ENCODE results near the gene ZNF74.
"Not testable (repeated sequence)": the region's sequence is repeated elsewhere in the genome, so short reads cannot be mapped to it uniquely, and the experiment has no call there.

ZNF74 gene

DNA sequence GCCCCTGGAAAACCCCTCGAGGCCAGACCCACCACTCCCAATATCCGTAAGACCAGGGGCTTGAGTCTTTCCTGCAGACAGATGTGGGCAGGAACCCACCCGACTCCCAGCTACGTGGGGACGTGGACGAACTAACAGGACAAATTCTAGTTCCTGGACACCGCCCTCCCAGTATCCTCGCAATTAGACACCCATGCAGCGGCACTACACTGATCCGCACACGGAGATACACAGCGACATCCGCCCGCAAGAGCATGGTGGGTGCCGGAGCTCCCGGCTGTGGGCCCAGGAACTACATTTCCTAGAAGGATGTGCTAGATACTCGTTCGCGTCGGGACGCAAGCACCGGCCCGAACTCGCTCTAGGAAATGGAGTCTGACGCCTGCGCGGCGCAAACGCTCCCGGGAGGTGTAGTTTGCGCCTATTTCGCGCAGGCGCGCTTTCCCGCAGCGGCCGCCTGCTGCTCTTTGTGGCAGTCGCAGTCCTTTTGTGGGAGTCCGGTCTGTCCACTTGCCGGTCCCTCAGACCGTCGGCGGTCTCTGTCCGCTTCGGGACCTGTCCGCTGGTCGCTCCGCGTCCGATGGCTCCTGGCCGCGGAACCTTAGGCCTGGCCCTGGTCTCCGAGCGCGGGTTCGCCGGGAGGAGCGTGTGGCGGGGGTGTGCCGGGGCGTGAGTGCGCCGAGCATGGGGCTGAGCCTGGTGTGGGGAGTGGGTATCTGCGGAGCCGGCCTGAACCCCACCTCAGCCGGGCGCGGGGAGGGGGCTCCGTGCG is at the start of gene ZNF74:
ZNF74 (plus strand) TSS at position 447 of the 772 bp plus-strand sequence. CDS start 478 bp downstream, outside the sequence.
- Mint-ChIP-seq H3K9me3 (ENCODE audit: low read depth) (no peaks in the 10 kb centered on the region), H3K27me3 (no peaks in the 10 kb centered on the region), H3K4me1 (ENCODE audit: low read depth) (peaks cover 37% of the 10 kb centered on the region), H3K36me3 (peaks cover 3% of the 10 kb centered on the region), H3K4me3 (peak within 1 kb of the TSS; percentile 90), H3K27ac (peak within 1 kb of the TSS; percentile 93)

DNA sequence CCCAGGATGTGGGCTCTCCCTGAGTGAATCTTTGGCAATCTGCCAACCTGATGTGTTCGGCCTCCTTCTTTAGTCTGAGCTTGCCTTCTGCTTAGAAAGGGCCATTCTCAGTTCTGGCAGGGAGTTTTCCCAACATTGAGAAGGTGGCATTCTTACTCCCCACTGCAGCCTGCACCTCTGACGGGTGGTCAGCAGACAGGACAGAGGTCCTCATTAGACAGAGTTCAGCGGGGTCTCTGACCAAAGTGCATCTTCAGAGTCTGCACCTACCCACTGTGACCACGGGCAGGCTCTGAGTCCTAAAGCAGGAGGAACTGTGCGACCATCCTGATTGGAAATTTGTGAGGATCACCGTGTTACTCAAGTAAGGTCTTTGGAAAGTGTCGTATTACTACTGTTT is 47.4 kb upstream of the ZNF74 start:
- H3K36me3 Mint-ChIP-seq; H3K27ac Mint-ChIP-seq; H3K27me3 Mint-ChIP-seq; H3K4me3 Mint-ChIP-seq; H3K4me1 Mint-ChIP-seq (ENCODE audit: low read depth); H3K9me3 Mint-ChIP-seq (ENCODE audit: low read depth): not testable (repeated sequence)

DNA sequence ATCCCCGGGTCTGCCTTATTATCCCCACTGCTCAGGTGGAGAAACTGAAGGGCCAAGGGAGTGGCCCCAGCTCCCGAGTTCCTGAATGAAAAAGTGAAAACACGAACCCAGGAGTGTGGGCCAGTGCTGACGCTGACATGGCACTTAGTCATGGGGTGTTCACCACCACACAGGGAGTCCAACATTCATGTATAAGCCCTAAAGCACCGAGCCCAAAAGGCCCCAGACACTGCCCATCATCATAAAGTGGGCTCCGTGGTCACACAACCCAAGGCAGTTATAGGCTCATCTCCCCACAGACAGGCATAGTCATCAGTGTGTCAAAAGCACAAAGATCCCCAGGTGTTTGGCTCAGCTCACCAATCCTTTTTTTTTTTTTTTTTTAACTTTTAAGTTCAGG is 41.4 kb upstream of the ZNF74 start:
- H3K4me3 Mint-ChIP-seq; H3K4me1 Mint-ChIP-seq (ENCODE audit: low read depth); H3K36me3 Mint-ChIP-seq; H3K27ac Mint-ChIP-seq; H3K27me3 Mint-ChIP-seq; H3K9me3 Mint-ChIP-seq (ENCODE audit: low read depth): not testable (repeated sequence)

DNA sequence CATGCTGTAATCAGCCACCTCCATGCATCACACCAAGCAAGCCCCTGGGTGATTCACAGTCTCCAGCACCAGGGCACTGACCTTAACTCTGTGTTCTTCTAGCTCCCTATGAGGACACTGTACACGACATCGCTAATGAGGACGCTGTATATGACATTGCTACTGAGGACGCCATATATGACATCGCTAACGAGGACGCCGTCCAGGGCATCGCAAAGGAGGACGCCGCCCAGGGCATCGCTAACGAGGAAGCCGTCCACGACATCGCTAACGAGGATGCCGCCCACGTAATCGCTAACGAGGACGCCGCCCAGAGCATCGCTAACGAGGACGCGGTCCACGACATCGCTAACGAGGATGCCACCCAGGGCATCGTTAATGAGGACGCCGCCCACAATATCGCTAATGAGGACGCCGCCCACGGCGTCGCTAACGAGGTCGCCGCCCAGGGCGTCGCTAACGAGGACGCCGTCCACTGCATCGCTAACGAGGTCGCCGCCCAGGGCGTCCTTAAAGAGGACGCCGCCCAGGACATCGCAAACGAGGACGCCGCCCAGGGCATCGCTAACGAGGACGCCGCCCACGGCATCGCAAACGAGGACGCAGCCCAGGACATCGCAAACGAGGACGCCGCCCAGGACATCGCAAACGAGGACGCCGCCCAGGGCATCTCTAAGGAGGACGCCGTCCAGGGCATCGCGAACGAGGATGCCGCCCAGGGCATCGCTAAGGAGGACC is 39.5 kb upstream of the ZNF74 start:
- Mint-ChIP-seq H3K27ac (no peak overlapping the region), H3K36me3 (no peaks in the 10 kb centered on the region), H3K4me3 (no peak overlapping the region), H3K4me1 (ENCODE audit: low read depth) (no peaks in the 10 kb centered on the region), H3K9me3 (ENCODE audit: low read depth) (no peaks in the 10 kb centered on the region), H3K27me3 (no peaks in the 10 kb centered on the region)

DNA sequence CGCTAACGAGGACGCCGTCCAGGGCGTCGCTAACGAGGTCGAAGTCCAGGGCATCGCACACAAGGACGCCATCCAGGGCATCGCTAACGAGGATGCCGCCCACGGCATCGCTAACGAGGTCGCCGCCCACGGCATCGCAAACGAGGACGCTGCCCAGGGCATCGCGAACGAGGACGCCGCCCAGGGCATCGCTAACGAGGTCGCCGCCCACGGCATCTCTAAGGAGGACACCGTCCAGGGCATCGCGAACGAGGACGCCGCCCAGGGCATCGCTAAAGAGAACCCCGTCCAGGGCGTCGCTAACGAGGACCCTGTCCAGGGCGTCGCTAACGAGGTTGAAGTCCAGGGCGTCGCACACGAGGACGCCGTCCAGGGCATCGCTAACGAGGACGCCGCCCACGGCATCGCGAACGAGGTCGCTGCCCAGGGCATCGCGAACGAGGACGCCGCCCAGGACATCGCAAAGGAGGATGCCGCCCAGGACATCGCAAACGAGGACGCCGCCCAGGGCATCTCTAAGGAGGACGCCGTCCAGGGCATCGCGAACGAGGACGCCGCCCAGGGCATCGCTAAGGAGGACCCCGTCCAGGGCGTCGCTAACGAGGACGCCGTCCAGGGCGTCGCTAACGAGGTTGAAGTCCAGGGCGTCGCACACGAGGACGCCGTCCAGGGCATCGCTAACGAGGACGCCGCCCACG is 37.9 kb upstream of the ZNF74 start:
- not testable (repeated sequence) for H3K27me3 Mint-ChIP-seq; H3K27ac Mint-ChIP-seq; H3K4me3 Mint-ChIP-seq; H3K4me1 Mint-ChIP-seq (ENCODE audit: low read depth); H3K9me3 Mint-ChIP-seq (ENCODE audit: low read depth); H3K36me3 Mint-ChIP-seq

DNA sequence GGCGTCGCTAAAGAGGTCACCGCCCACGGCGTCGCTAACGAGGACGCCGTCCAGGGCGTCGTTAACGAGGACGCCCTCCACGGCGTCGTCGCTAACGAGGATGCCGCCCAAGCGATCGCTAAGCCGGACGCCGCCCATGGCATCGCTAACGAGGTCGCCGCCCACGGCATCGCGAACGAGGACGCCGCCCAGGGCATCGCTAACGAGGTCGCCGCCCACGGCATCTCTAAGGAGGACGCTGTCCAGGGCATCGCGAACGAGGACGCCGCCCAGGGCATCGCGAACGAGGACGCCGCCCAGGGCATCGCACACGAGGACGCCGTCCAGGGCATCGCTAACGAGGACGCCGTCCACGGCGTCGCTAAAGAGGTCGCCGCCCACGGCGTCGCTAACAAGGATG is 37.0 kb upstream of the ZNF74 start:
- not testable (repeated sequence) for H3K27ac Mint-ChIP-seq; H3K27me3 Mint-ChIP-seq; H3K36me3 Mint-ChIP-seq; H3K4me3 Mint-ChIP-seq; H3K4me1 Mint-ChIP-seq (ENCODE audit: low read depth); H3K9me3 Mint-ChIP-seq (ENCODE audit: low read depth)

DNA sequence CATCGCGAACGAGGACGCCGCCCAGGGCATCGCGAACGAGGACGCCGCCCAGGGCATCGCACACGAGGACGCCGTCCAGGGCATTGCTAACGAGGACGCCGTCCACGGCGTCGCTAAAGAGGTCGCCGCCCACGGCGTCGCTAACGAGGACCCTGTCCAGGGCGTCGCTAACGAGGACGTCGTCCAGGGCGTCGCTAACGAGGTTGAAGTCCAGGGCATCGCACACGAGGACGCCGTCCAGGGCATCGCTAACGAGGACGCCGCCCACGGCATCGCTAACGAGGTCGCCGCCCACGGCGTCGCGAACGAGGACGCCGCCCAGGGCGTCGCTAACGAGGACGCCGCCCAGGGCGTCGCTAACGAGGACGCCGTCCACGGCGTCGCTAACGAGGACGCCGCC is 36.0 kb upstream of the ZNF74 start:
- H3K27ac Mint-ChIP-seq; H3K4me3 Mint-ChIP-seq; H3K9me3 Mint-ChIP-seq (ENCODE audit: low read depth); H3K4me1 Mint-ChIP-seq (ENCODE audit: low read depth); H3K27me3 Mint-ChIP-seq; H3K36me3 Mint-ChIP-seq: not testable (repeated sequence)

DNA sequence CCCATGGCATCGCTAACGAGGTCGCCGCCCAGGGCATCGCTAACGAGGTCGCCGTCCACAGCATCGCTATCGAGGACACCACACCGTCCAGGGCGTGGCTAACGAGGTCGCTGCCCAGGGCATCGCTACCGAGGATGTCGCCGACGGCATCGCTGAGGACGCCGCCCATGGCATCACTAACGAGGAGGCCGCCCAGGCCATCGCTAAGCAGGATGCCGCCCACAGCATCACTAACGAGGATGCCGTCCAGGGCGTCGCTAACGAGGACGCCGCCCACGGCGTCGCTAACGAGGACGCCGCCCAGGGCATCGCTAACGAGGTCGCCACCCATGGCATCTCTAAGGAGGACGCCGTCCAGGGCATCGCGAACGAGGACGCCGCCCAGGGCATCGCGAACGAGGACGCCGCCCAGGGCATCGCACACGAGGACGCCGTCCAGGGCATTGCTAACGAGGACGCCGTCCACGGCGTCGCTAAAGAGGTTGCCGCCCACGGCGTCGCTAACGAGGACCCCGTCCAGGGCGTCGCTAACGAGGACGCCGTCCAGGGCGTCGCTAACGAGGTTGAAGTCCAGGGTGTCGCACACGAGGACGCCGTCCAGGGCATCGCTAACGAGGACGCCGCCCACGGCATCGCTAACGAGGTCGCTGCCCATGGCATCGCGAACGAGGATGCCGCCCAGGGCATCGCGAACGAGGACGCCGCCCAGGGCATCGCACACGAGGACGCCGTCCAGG is 35.3 kb upstream of the ZNF74 start:
- H3K27me3 Mint-ChIP-seq; H3K9me3 Mint-ChIP-seq (ENCODE audit: low read depth); H3K4me3 Mint-ChIP-seq; H3K27ac Mint-ChIP-seq; H3K4me1 Mint-ChIP-seq (ENCODE audit: low read depth); H3K36me3 Mint-ChIP-seq: not testable (repeated sequence)

DNA sequence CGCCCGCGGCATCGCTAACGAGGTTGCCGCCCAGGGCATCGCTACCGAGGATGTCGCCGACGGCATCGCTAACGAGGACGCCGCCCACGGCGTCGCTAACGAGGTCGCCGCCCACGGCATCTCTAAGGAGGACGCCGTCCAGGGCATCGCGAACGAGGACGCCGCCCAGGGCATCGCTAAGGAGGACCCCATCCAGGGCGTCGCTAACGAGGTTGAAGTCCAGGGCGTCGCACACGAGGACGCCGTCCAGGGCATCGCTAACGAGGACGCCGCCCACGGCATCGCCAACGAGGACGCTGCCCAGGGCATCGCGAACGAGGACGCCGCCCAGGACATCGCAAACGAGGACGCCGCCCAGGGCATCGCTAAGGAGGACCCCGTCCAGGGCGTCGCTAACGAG is 33.7 kb upstream of the ZNF74 start:
- H3K4me3 Mint-ChIP-seq; H3K27me3 Mint-ChIP-seq; H3K9me3 Mint-ChIP-seq (ENCODE audit: low read depth); H3K36me3 Mint-ChIP-seq; H3K27ac Mint-ChIP-seq: not testable (repeated sequence)
- peaks cover 11% of the 10 kb centered on the region for H3K4me1 Mint-ChIP-seq (ENCODE audit: low read depth)

DNA sequence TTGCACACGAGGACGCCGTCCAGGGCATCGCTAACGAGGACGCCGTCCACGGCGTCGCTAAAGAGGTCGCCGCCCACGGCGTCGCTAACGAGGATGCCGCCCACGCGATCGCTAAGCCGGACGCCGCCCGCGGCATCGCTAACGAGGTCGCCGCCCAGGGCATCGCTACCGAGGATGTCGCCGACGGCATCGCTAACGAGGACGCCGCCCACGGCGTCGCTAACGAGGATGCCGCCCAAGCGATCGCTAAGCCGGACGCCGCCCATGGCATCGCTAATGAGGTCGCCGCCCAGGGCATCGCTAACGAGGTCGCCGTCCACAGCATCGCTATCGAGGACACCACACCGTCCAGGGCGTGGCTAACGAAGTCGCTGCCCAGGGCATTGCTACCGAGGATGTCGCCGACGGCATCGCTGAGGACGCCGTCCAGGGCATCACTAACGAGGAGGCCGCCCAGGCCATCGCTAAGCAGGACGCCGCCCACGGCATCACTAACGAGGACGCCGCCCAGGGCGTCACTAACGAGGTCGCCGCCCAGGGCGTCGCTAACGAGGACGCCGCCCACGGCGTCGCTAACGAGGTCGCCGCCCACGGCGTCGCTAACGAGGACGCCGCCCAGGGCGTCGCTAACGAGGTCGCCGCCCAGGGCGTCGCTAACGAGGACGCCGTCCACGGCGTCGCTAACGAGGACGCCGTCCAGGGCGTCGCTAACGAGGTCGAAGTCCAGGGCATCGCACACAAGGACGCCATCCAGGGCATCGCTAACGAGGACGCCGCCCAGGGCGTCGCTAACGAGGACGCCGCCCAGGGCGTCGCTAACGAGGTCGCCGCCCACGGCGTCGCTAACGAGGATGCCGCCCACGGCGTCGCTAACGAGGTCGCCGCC is 32.8 kb upstream of the ZNF74 start:
- not testable (repeated sequence) for H3K27ac Mint-ChIP-seq; H3K9me3 Mint-ChIP-seq (ENCODE audit: low read depth); H3K4me3 Mint-ChIP-seq; H3K27me3 Mint-ChIP-seq; H3K36me3 Mint-ChIP-seq
- H3K4me1 Mint-ChIP-seq (ENCODE audit: low read depth) = peaks cover 11% of the 10 kb centered on the region

DNA sequence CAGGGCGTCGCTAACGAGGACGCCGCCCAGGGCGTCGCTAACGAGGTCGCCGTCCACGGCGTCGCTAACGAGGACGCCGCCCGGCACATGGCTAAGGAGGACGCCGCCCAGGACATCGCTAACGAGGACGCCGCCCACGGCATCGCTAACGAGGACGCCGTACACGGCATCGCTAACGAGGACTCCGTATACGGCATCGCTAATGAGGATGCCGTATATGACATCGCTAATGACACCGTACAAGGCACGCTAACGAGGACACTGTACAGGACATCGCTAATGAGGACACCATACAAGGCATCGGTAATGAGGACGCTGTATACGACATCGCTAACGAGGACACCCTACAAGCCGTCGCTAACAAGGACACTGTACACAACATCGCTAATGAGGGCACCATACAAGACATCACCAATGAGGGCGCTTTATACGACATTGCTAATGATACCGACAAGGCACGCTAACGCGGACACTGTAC is 32.2 kb upstream of the ZNF74 start:
- not testable (repeated sequence) for H3K27ac Mint-ChIP-seq; H3K4me3 Mint-ChIP-seq; H3K27me3 Mint-ChIP-seq; H3K36me3 Mint-ChIP-seq; H3K9me3 Mint-ChIP-seq (ENCODE audit: low read depth)
- peaks cover 11% of the 10 kb centered on the region for H3K4me1 Mint-ChIP-seq (ENCODE audit: low read depth)

DNA sequence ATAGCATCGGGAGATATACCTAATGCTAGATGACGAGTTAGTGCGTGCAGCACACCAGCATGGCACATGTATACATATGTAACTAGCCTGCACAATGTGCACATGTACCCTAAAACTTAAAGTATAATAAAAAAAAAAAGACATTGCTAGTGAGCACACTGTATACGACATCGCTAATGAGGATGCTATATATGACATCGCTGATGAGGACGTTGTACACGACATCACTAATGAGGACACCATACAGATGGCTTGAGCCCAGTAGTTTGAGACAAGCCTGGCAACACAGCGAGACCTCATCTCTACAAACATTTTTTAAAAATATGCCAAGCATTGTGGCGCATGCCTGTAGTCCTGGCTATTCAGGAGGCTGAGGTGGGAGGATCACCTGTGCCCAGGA is 31.5 kb upstream of the ZNF74 start:
- not testable (repeated sequence) for H3K9me3 Mint-ChIP-seq (ENCODE audit: low read depth); H3K27me3 Mint-ChIP-seq; H3K27ac Mint-ChIP-seq; H3K4me3 Mint-ChIP-seq; H3K36me3 Mint-ChIP-seq
- peaks cover 11% of the 10 kb centered on the region for H3K4me1 Mint-ChIP-seq (ENCODE audit: low read depth)

DNA sequence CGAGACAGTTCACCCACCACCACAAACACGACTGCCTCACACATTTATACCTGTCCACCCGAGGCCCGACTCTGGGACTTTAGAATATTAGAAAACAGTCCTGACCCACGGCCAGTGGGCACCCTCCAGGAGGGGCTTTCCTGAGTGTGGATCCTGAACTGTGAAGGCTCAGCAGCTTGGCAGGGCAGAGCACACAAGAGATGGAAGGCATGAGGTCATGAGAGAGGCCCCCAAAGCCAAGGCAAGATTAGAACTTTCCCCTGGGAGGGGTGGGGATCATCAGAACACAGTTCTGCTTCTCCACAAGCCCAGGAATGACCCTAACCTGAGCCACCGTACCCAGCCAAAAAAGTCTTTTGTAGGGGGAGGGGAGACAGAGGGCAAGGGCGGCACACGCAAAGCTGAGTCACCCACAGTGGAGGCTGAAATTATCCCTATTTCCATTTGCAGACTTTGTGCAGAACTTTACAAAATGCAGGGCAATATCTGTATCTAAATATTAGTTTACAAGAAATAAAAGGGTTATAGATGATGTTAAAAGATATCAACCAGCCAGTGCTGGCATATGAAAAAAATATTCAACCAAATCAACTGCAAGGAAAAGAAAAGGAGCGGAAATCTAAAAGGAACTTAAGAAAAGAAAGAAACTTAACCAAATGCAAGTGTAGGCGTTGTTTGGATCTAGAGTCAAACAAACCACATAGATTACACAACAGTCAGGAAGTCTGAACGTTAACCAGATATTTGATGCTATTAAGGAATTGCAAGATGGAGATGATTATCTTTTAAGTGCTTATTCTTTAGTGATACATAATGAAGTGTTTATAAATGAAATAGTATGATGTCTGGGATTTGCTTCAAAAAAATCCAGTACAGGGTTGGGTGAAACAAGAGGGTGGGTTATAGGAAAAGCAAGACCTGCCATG is 29.4 kb upstream of the ZNF74 start:
- H3K9me3 Mint-ChIP-seq (ENCODE audit: low read depth); H3K27me3 Mint-ChIP-seq; H3K4me3 Mint-ChIP-seq; H3K27ac Mint-ChIP-seq; H3K36me3 Mint-ChIP-seq: not testable (repeated sequence)
- H3K4me1 Mint-ChIP-seq (ENCODE audit: low read depth) = peaks cover 11% of the 10 kb centered on the region
